Measurements from ENCODE around the gene LIMS1. TPM values are rescaled to one million over a fixed set of nuclear protein-coding genes. Genes with fewer than 3 reads are reported as not detected.
"Not testable (repeated sequence)": the region's sequence is repeated elsewhere in the genome, so short reads cannot be mapped to it uniquely, and the experiment has no call there.

The LIMS1 gene
- total and polyA plus RNA-seq, 5 experiments from 2014 or later: 20.9 to 25.9 (median 21.9) TPM

GRCh38 chr2:108555572-108555971 lies 21.3 kb downstream of the LIMS1 start:
- Mint-ChIP-seq H3K4me3 (no peak overlapping the region), H3K36me3 (no peaks in the 10 kb centered on the region), H3K27me3 (no peaks in the 10 kb centered on the region), H3K27ac (no peak overlapping the region), H3K4me1 (peaks cover 0 to 7% (median 2%) of the 10 kb centered on the region in 4 donors), H3K9me3 (no peaks in the 10 kb centered on the region)
- DNase-seq (no peak), ATAC-seq (no peak)
- POLR2A ChIA-PET: no interaction called here

- ATAC-seq, H3K27me3 Mint-ChIP-seq, H3K4me1 Mint-ChIP-seq, H3K9me3 Mint-ChIP-seq, H3K4me3 Mint-ChIP-seq, H3K27ac Mint-ChIP-seq, DNase-seq, H3K36me3 Mint-ChIP-seq, POLR2A ChIA-PET: not testable (repeated sequence)
Measured at GRCh38 chr2:108556581-108556980, 22.3 kb downstream of the LIMS1 start.

GRCh38 chr2:108560241-108560811 lies 26.1 kb downstream of the LIMS1 start:
- Mint-ChIP-seq H3K36me3 (peaks cover 0 to 10% (median 0%) of the 10 kb centered on the region in 3 donors), H3K4me1 (peaks cover 0 to 7% (median 3%) of the 10 kb centered on the region in 4 donors), H3K9me3 (no peaks in the 10 kb centered on the region), H3K4me3 (no peak overlapping the region), H3K27me3 (no peaks in the 10 kb centered on the region), H3K27ac (no peak overlapping the region)
- DNase-seq (no peak), ATAC-seq (no peak)
- POLR2A ChIA-PET: no interaction called here

- no peak for ATAC-seq
- H3K9me3 Mint-ChIP-seq: no peaks in the 10 kb centered on the region
Measured at GRCh38 chr2:108560895-108561530, 26.7 kb downstream of the LIMS1 start.

GRCh38 chr2:108562274-108562673 lies 28.0 kb downstream of the LIMS1 start:
- no peaks in the 10 kb centered on the region for H3K27me3 Mint-ChIP-seq
- H3K9me3 Mint-ChIP-seq: no peaks in the 10 kb centered on the region
- peaks cover 0 to 10% (median 0%) of the 10 kb centered on the region in 3 donors for H3K36me3 Mint-ChIP-seq
- DNase-seq: no peak
- no peak for ATAC-seq
- no peak overlapping the region for H3K4me3 Mint-ChIP-seq
- no peak overlapping the region for H3K27ac Mint-ChIP-seq
- POLR2A ChIA-PET: no interaction called here
- H3K4me1 Mint-ChIP-seq: peaks cover 3 to 11% (median 7%) of the 10 kb centered on the region in 4 donors

More at GRCh38 chr2:108560895-108561530, 26.7 kb downstream of the LIMS1 start:
- H3K27me3 Mint-ChIP-seq: no peaks in the 10 kb centered on the region
- H3K4me3 Mint-ChIP-seq: no peak overlapping the region
- no peak for DNase-seq
- peaks cover 5 to 11% (median 6%) of the 10 kb centered on the region in 4 donors for H3K4me1 Mint-ChIP-seq
- POLR2A ChIA-PET: no interaction called here
- H3K36me3 Mint-ChIP-seq: peaks cover 0 to 10% (median 0%) of the 10 kb centered on the region in 3 donors
- no peak overlapping the region for H3K27ac Mint-ChIP-seq

- no peak for ATAC-seq
- Mint-ChIP-seq H3K9me3 (no peaks in the 10 kb centered on the region), H3K36me3 (peaks cover 0 to 10% (median 0%) of the 10 kb centered on the region in 3 donors), H3K27me3 (no peaks in the 10 kb centered on the region), H3K4me3 (no peak overlapping the region), H3K4me1 (peaks cover 3 to 11% (median 7%) of the 10 kb centered on the region in 4 donors), H3K27ac (no peak overlapping the region)
- POLR2A ChIA-PET: no interaction called here
- DNase-seq: no peak
Measured at GRCh38 chr2:108564510-108564909, 30.2 kb downstream of the LIMS1 start.

- peak overlapping the region in 1 of 10 donors; percentile 10 for H3K4me3 Mint-ChIP-seq
- peaks cover 1 to 7% (median 6%) of the 10 kb centered on the region in 4 donors for H3K4me1 Mint-ChIP-seq
- POLR2A ChIA-PET: no interaction called here
Measured at GRCh38 chr2:108565778-108566375, 31.6 kb downstream of the LIMS1 start.

GRCh38 chr2:108570416-108570815 lies 36.1 kb downstream of the LIMS1 start:
- no peak overlapping the region for H3K4me3 Mint-ChIP-seq
- POLR2A ChIA-PET: no interaction called here
- DNase-seq (no peak), ATAC-seq (no peak)
- H3K9me3 Mint-ChIP-seq: no peaks in the 10 kb centered on the region
- H3K27ac Mint-ChIP-seq: no peak overlapping the region
- peaks cover 1 to 14% (median 10%) of the 10 kb centered on the region in 4 donors for H3K4me1 Mint-ChIP-seq
- H3K27me3 Mint-ChIP-seq: no peaks in the 10 kb centered on the region
- no peaks in the 10 kb centered on the region for H3K36me3 Mint-ChIP-seq

More at GRCh38 chr2:108565778-108566375, 31.6 kb downstream of the LIMS1 start:
- DNase-seq (peak in 1 of 10 donors; percentile 8), ATAC-seq (no peak)
- no peaks in the 10 kb centered on the region for H3K27me3 Mint-ChIP-seq
- no peaks in the 10 kb centered on the region for H3K9me3 Mint-ChIP-seq
- H3K36me3 Mint-ChIP-seq: peaks cover 0 to 10% (median 0%) of the 10 kb centered on the region in 3 donors
- H3K27ac Mint-ChIP-seq: peak overlapping the region in 1 of 10 donors; percentile 44

- no peak overlapping the region for H3K27ac Mint-ChIP-seq
- peaks cover 0 to 10% (median 4%) of the 10 kb centered on the region in 4 donors for H3K4me1 Mint-ChIP-seq
- no peaks in the 10 kb centered on the region for H3K27me3 Mint-ChIP-seq
- POLR2A ChIA-PET: no interaction called here
- H3K9me3 Mint-ChIP-seq: no peaks in the 10 kb centered on the region
- H3K4me3 Mint-ChIP-seq: no peak overlapping the region
- no peak for DNase-seq
- no peak for ATAC-seq
- H3K36me3 Mint-ChIP-seq: no peaks in the 10 kb centered on the region
Measured at GRCh38 chr2:108571286-108571685, 37.0 kb downstream of the LIMS1 start.

GRCh38 chr2:108573061-108573460 lies 38.8 kb downstream of the LIMS1 start:
- H3K27ac Mint-ChIP-seq: no peak overlapping the region

GRCh38 chr2:108574332-108574731 lies 40.1 kb downstream of the LIMS1 start:
- Mint-ChIP-seq H3K27ac (no peak overlapping the region), H3K4me3 (no peak overlapping the region), H3K4me1 (peaks cover 0 to 10% (median 4%) of the 10 kb centered on the region in 4 donors), H3K27me3 (no peaks in the 10 kb centered on the region), H3K36me3 (no peaks in the 10 kb centered on the region), H3K9me3 (no peaks in the 10 kb centered on the region)
- ATAC-seq (no peak), DNase-seq (no peak)
- POLR2A ChIA-PET: no interaction called here

More at GRCh38 chr2:108573061-108573460, 38.8 kb downstream of the LIMS1 start:
- no peaks in the 10 kb centered on the region for H3K27me3 Mint-ChIP-seq
- no peaks in the 10 kb centered on the region for H3K36me3 Mint-ChIP-seq
- POLR2A ChIA-PET: interaction anchor here (0.7 kb wide), 1 partner anchor 64 kb away, joined by 3 read pairs; no protein-coding TSS in a partner anchor
- H3K4me1 Mint-ChIP-seq: peaks cover 0 to 10% (median 4%) of the 10 kb centered on the region in 4 donors
- no peak for DNase-seq
- H3K4me3 Mint-ChIP-seq: no peak overlapping the region
- no peaks in the 10 kb centered on the region for H3K9me3 Mint-ChIP-seq
- no peak for ATAC-seq

GRCh38 chr2:108575132-108575966 lies 41.1 kb downstream of the LIMS1 start:
- H3K36me3 Mint-ChIP-seq: no peaks in the 10 kb centered on the region
- H3K27me3 Mint-ChIP-seq: no peaks in the 10 kb centered on the region
- no peak overlapping the region for H3K4me3 Mint-ChIP-seq
- H3K9me3 Mint-ChIP-seq: no peaks in the 10 kb centered on the region
- peaks cover 0 to 19% (median 7%) of the 10 kb centered on the region in 4 donors for H3K4me1 Mint-ChIP-seq
- ATAC-seq (no peak), DNase-seq (no peak)
- no peak overlapping the region for H3K27ac Mint-ChIP-seq
- POLR2A ChIA-PET: no interaction called here

All from naive thymus-derived CD8-positive, alpha-beta T cell (primary cell).